GM12878 (cell line): ENCODE data around the gene POU2F1.

ENCODE experiments used
- ASH2L ChIP-seq: fragments of 300-600, 200-600 bp; sonication (generic); IDR thresholded peaks from 2 replicates; pipeline ENCODE4 v1.6.1; 2017; ENCODE audit warnings: low read depth, mild to moderate bottlenecking, borderline replicate concordance
- CHD2 ChIP-seq: IDR thresholded peaks from 2 replicates; pipeline ENCODE4 v1.6.1; 2011; ENCODE audit warnings: low read depth, low read length, improper control_type of control experiment, borderline replicate concordance
- CHD4 ChIP-seq: fragments of 200-600 bp; sonication (generic); IDR thresholded peaks from 2 replicates; pipeline ENCODE4 v1.6.1; 2016; ENCODE audit warnings: mild to moderate bottlenecking
- EGR1 ChIP-seq, 2 experiments: IDR thresholded peaks; 1 replicate in 1 of 2; 2 replicates in 1 of 2; pipeline ENCODE4 v1.6.1; 2011 to 2012; ENCODE audit warnings: low read depth in 2 of 2, low read length in 2 of 2, borderline replicate concordance in 1 of 2, mild to moderate bottlenecking in 1 of 2, moderate library complexity in 1 of 2
- EP300 ChIP-seq, 2 experiments: fragments of 150-350 bp in 1 of 2; IDR thresholded peaks; 2 replicates each; pipeline ENCODE4 v1.6.1; 2011 to 2012; ENCODE audit warnings: low read depth in 2 of 2, low read length in 2 of 2, borderline replicate concordance in 1 of 2, improper control_type of control experiment in 1 of 2, inconsistent platforms in 1 of 2; ENCODE audit not compliant: control insufficient read depth in 1 of 2
- FOXM1 ChIP-seq: IDR thresholded peaks from 2 replicates; pipeline ENCODE4 v1.6.1; 2012; ENCODE audit warnings: low read depth, mild to moderate bottlenecking, inconsistent platforms, low read length, moderate library complexity
- RFX5 ChIP-seq: IDR thresholded peaks from 2 replicates; pipeline ENCODE4 v1.6.1; 2011; ENCODE audit warnings: low read depth, low read length, improper control_type of control experiment
- SMC3 ChIP-seq: IDR thresholded peaks from 2 replicates; pipeline ENCODE4 v1.6.1; 2011; ENCODE audit warnings: low read length, improper control_type of control experiment, borderline replicate concordance
- TCF12 ChIP-seq: IDR thresholded peaks from 2 replicates; pipeline ENCODE4 v1.6.1; 2011; ENCODE audit warnings: low read depth, mild to moderate bottlenecking, low read length
- ZNF217 ChIP-seq: fragments of 450-650 bp; IDR thresholded peaks from 2 replicates; pipeline ENCODE4 v1.6.1; 2017; ENCODE audit warnings: antibody characterized with exemption, mild to moderate bottlenecking
- TF ChIP-seq, protein P1 (sequence below): IDR thresholded peaks from 2 replicates; pipeline ENCODE4 v1.6.1; 2012; ENCODE audit warnings: low read depth, low read length, improper control_type of control experiment
- TF ChIP-seq, protein P2 (sequence below), 3 experiments: IDR thresholded peaks in 2 of 3; conservative IDR thresholded peaks in 1 of 3; 2 replicates each; pipeline ENCODE4 v1.5.1; 2011; ENCODE audit warnings: low read depth in 3 of 3, low read length in 3 of 3, mild to moderate bottlenecking in 3 of 3, control low read depth in 2 of 3, moderate library complexity in 2 of 3, inconsistent platforms in 1 of 3, mixed read lengths in 1 of 3; ENCODE audit not compliant: control insufficient read depth in 2 of 3, insufficient read depth in 1 of 3; ENCODE audit errors: extremely low read depth in 1 of 3
- TF ChIP-seq, protein P3 (sequence below): IDR thresholded peaks from 2 replicates; pipeline ENCODE4 v1.6.1; 2011; ENCODE audit warnings: borderline replicate concordance, low read depth, mild to moderate bottlenecking, moderate library complexity, mixed read lengths, low read length; ENCODE audit not compliant: insufficient read depth; ENCODE audit errors: extremely low read length

DNA sequence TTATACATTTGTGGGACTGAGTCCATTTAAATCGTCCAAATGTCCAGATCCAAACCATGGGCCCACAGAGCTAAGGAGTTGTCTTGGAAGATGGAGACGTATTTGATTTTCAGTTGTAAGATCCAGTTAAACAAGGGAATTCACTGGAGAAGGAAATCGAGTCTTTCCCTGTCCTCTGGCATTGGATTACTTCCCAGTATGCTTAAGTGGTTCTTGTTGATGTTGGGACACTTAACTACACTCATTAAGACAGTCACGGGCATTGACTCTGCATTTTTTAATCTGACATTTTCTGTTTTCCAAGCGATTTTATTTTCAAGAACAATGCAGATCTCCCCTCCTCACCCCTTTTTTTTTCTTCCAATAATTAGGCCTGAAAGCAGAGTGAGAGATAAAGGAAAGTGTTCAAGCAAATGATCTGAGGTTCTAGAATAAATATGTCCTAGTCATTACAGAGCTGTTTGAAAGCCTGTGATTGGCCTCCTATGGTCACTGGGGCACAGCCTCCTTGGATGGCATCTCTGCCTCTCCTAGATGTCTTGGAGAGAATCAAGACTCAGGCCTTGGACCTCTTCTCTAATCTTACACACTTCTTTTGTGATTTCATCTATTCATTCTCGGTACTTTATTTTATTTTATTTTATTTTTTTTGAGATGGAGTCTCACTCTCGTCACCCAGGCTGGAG, 248.7 kb downstream of the POU2F1 start:
- TF ChIP-seq, protein P1, sequence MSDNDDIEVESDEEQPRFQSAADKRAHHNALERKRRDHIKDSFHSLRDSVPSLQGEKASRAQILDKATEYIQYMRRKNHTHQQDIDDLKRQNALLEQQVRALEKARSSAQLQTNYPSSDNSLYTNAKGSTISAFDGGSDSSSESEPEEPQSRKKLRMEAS: no peak
- TF ChIP-seq FOXM1: no peak
- TF ChIP-seq CHD4: no peak
- no peak for TF ChIP-seq EP300 (IDR thresholded peaks at IDR 0.05; ENCODE audit: borderline replicate concordance in 1 of 2, control insufficient read depth in 1 of 2, low read depth in 2 of 2, low read length in 2 of 2)
- TF ChIP-seq, protein P2, sequence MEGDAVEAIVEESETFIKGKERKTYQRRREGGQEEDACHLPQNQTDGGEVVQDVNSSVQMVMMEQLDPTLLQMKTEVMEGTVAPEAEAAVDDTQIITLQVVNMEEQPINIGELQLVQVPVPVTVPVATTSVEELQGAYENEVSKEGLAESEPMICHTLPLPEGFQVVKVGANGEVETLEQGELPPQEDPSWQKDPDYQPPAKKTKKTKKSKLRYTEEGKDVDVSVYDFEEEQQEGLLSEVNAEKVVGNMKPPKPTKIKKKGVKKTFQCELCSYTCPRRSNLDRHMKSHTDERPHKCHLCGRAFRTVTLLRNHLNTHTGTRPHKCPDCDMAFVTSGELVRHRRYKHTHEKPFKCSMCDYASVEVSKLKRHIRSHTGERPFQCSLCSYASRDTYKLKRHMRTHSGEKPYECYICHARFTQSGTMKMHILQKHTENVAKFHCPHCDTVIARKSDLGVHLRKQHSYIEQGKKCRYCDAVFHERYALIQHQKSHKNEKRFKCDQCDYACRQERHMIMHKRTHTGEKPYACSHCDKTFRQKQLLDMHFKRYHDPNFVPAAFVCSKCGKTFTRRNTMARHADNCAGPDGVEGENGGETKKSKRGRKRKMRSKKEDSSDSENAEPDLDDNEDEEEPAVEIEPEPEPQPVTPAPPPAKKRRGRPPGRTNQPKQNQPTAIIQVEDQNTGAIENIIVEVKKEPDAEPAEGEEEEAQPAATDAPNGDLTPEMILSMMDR (IDR thresholded peaks at IDR 0.05 in 2 of 3, conservative IDR thresholded peaks at IDR 0.05 in 1 of 3; ENCODE audit: control insufficient read depth in 2 of 3, extremely low read depth in 1 of 3, insufficient read depth in 1 of 3, low read depth in 3 of 3, low read length in 3 of 3): no peak
- TF ChIP-seq, protein P3, sequence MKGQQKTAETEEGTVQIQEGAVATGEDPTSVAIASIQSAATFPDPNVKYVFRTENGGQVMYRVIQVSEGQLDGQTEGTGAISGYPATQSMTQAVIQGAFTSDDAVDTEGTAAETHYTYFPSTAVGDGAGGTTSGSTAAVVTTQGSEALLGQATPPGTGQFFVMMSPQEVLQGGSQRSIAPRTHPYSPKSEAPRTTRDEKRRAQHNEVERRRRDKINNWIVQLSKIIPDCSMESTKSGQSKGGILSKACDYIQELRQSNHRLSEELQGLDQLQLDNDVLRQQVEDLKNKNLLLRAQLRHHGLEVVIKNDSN: no peak
- TF ChIP-seq CHD2: no peak
- no peak for TF ChIP-seq EGR1 (IDR thresholded peaks at IDR 0.05; ENCODE audit: borderline replicate concordance in 1 of 2, low read depth in 2 of 2, low read length in 2 of 2)
- TF ChIP-seq TCF12: no peak
- TF ChIP-seq SMC3: no peak
- no peak for TF ChIP-seq RFX5
- TF ChIP-seq ASH2L: no peak
- TF ChIP-seq ZNF217: no peak
